ENCODE data around the gene DSCAML1. TPM values are rescaled to one million over a fixed set of nuclear protein-coding genes. Genes with fewer than 3 reads are reported as not detected.

The DSCAML1 gene
- total and polyA plus RNA-seq, 9 of the 15 experiments (the other 6 are each of a cell fraction or from before 2014, with no cell fraction given), result not detected

GRCh38 chr11:117378976-117379865 lies 417.8 kb downstream of the DSCAML1 start:
- ChIA-PET POLR2A (interaction anchor here (1.2 to 2.0 kb wide), 2 partner anchors 11 to 47 kb away, joined by 3 to 6 read pairs; no protein-coding TSS in a partner anchor), CTCF (ENCODE audit: low intra/inter-chr PET ratio) (no interaction called here)
- ATAC-seq, result no peak
- Histone ChIP-seq H4K20me1 (replicated peaks; ENCODE audit: control insufficient read depth, insufficient read depth, low read length) (no peaks in the 10 kb centered on the region; the same call in 1 of the 2 replicates), H3K9me1 (ENCODE audit: control insufficient read depth, insufficient read depth, low read length) (no peaks in the 10 kb centered on the region), H3K27me3 (ENCODE audit: control insufficient read depth in 2 of 2, insufficient read depth in 2 of 2, low read length in 2 of 2) (no peaks in the 10 kb centered on the region), H3K9me3 (replicated peaks; ENCODE audit: control insufficient read depth, insufficient read depth, low read depth, low read length) (no peaks in the 10 kb centered on the region), H3K4me1 (replicated peaks in 1 of 2; ENCODE audit: control insufficient read depth in 2 of 2, insufficient read depth in 2 of 2, low read length in 2 of 2) (no peaks in the 10 kb centered on the region), H3K36me3 (ENCODE audit: control insufficient read depth, insufficient read depth, low read length) (peaks cover 4% of the 10 kb centered on the region; the same call in 1 of the 3 replicates), H3K27ac (ENCODE audit: extremely low read depth, low read depth, low read length) (no peak overlapping the region), H3K79me2 (ENCODE audit: control insufficient read depth, insufficient read depth, low read length) (no peaks in the 10 kb centered on the region), H3K9ac (ENCODE audit: insufficient read depth in 1 of 2, low read depth in 2 of 2, low read length in 2 of 2) (peak overlapping the region in 1 of 2 experiments; percentile 48; a peak in 1 of 4 replicates), H3K4me3 (no peak overlapping the region), H2AFZ (ENCODE audit: low read depth, low read length) (no peak overlapping the region), H3K4me2 (ENCODE audit: insufficient read depth, low read length) (no peak overlapping the region)
- intact Hi-C loops (cut with micrococcal nuclease), result no loop called here
- in situ Hi-C loops (cut with MboI), result no loop called here
- FAIRE-seq, result no peak
- 33% methylated on average over 8 of the region's 12 CpGs for WGBS (ENCODE audit: insufficient coverage, low coverage, missing lambda C conversion rate)
- no TSS peak for BruUV-seq (replicated peaks)
- DNase-seq (ENCODE audit: extremely low read depth in 1 of 4, low spot score in 3 of 4), result no peak
- TF ChIP-seq TFAP4 (CRISPR knock-in tag; IDR thresholded peaks at IDR 0.05; ENCODE audit: borderline replicate concordance), result no peak
- TF ChIP-seq ZNF695 (CRISPR knock-in tag; IDR thresholded peaks at IDR 0.05), result no peak
- no peak for TF ChIP-seq CREB3L1 (IDR thresholded peaks at IDR 0.05; ENCODE audit: borderline replicate concordance, low read depth)
- no peak for TF ChIP-seq KHSRP (IDR thresholded peaks at IDR 0.05)
- no peak for TF ChIP-seq NCOA4 (IDR thresholded peaks at IDR 0.05; ENCODE audit: partially characterized antibody)
- no peak for TF ChIP-seq JUN (IDR thresholded peaks at IDR 0.05; ENCODE audit: borderline replicate concordance, low read depth, low read length)
- TF ChIP-seq JUN (CRISPR knock-in tag; IDR thresholded peaks at IDR 0.05; ENCODE audit: borderline replicate concordance), result no peak
- TF ChIP-seq ESRRA (IDR thresholded peaks at IDR 0.05; ENCODE audit: borderline replicate concordance, low read depth), result no peak
- TF ChIP-seq RERE (CRISPR knock-in tag; IDR thresholded peaks at IDR 0.05; ENCODE audit: borderline replicate concordance), result no peak

Measured in K562 (cell line).